ENCODE measurements around the gene CYP4B1. TPM values are rescaled to one million over a fixed set of nuclear protein-coding genes. Genes with fewer than 3 reads are reported as not detected.

Gene CYP4B1
- total and polyA plus RNA-seq, 10 of the 15 experiments (the other 5 are each of a cell fraction or from before 2014, with no cell fraction given), result 0.38 TPM; not detected in 9

- TF ChIP-seq, protein P1, sequence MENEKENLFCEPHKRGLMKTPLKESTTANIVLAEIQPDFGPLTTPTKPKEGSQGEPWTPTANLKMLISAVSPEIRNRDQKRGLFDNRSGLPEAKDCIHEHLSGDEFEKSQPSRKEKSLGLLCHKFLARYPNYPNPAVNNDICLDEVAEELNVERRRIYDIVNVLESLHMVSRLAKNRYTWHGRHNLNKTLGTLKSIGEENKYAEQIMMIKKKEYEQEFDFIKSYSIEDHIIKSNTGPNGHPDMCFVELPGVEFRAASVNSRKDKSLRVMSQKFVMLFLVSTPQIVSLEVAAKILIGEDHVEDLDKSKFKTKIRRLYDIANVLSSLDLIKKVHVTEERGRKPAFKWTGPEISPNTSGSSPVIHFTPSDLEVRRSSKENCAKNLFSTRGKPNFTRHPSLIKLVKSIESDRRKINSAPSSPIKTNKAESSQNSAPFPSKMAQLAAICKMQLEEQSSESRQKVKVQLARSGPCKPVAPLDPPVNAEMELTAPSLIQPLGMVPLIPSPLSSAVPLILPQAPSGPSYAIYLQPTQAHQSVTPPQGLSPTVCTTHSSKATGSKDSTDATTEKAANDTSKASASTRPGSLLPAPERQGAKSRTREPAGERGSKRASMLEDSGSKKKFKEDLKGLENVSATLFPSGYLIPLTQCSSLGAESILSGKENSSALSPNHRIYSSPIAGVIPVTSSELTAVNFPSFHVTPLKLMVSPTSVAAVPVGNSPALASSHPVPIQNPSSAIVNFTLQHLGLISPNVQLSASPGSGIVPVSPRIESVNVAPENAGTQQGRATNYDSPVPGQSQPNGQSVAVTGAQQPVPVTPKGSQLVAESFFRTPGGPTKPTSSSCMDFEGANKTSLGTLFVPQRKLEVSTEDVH (IDR thresholded peaks at IDR 0.05; ENCODE audit: low read depth, partially characterized antibody), result no peak
- TF ChIP-seq ZNF24 (IDR thresholded peaks at IDR 0.05), result no peak
- no peak for TF ChIP-seq SMC3 (IDR thresholded peaks at IDR 0.05; ENCODE audit: borderline replicate concordance, low read length)
- no peak for TF ChIP-seq EP300 (IDR thresholded peaks at IDR 0.05; ENCODE audit: borderline replicate concordance in 1 of 2, control insufficient read depth in 1 of 2, low read depth in 2 of 2, low read length in 2 of 2)
- no peak for TF ChIP-seq POU2F2 (IDR thresholded peaks at IDR 0.05; ENCODE audit: borderline replicate concordance, low read depth, low read length)
- no peak for TF ChIP-seq SUZ12 (IDR thresholded peaks at IDR 0.05; ENCODE audit: unreplicated experiment)
- no peak for TF ChIP-seq CHD1 (IDR thresholded peaks at IDR 0.05; ENCODE audit: low read depth, low read length)
Observed at GRCh38 chr1:46768445-46768844, 30.4 kb upstream of the CYP4B1 start (continued).

GRCh38 chr1:46769028-46769740 is 29.7 kb upstream of the CYP4B1 start:
- no TSS peak for BruUV-seq (replicated peaks)
- ChIA-PET CTCF (no interaction called here), POLR2A (no interaction called here), SMC1A (ENCODE audit: uncharacterized antibody, unreplicated experiment) (no interaction called here), RAD21 (ENCODE audit: unreplicated experiment) (no interaction called here)
- intact Hi-C loops (cut with micrococcal nuclease; ENCODE audit: unreplicated experiment), result no loop called here
- Histone ChIP-seq H2AFZ (ENCODE audit: control insufficient read depth, low read depth, low read length) (no peak overlapping the region), H3K4me2 (ENCODE audit: control insufficient read depth, insufficient read depth) (no peak overlapping the region), H3K9ac (ENCODE audit: control insufficient read depth, insufficient read depth, low read length) (no peak overlapping the region), H3K27ac (ENCODE audit: control insufficient read depth, insufficient read depth) (no peak overlapping the region), H3K4me1 (ENCODE audit: control insufficient read depth, insufficient read depth, low read length) (no peaks in the 10 kb centered on the region), H3K79me2 (ENCODE audit: control insufficient read depth, insufficient read depth, low read length) (no peaks in the 10 kb centered on the region), H3K4me3 (no peak overlapping the region), H4K20me1 (ENCODE audit: control insufficient read depth, insufficient read depth) (no peaks in the 10 kb centered on the region), H3K36me3 (ENCODE audit: control insufficient read depth in 2 of 2, insufficient read depth in 2 of 2, low read length in 1 of 2) (no peaks in the 10 kb centered on the region), H3K9me3 (replicated peaks; ENCODE audit: control insufficient read depth, insufficient read depth, low read length) (peaks cover 6% of the 10 kb centered on the region; the same call in 1 of the 3 replicates), H3K27me3 (replicated peaks in 1 of 2; ENCODE audit: control insufficient read depth in 2 of 2, insufficient read depth in 2 of 2, low read length in 1 of 2) (no peaks in the 10 kb centered on the region)
- DNase-seq (ENCODE audit: low read depth, low spot score) (no peak), ATAC-seq (no peak), FAIRE-seq (no peak)
- in situ Hi-C loops (cut with MboI), result no loop called here
- TF ChIP-seq SPI1 (IDR thresholded peaks at IDR 0.05; ENCODE audit: borderline replicate concordance, insufficient read depth, low read depth, low read length) (no peak), ZBTB33 (IDR thresholded peaks at IDR 0.05) (no peak), SMARCA5 (IDR thresholded peaks at IDR 0.05) (no peak), ASH2L (IDR thresholded peaks at IDR 0.05; ENCODE audit: borderline replicate concordance, low read depth) (no peak), WRNIP1 (IDR thresholded peaks at IDR 0.05; ENCODE audit: borderline replicate concordance, low read depth, low read length) (no peak), MEF2B (IDR thresholded peaks at IDR 0.05; ENCODE audit: partially characterized antibody, poor library complexity, severe bottlenecking) (no peak), EED (IDR thresholded peaks at IDR 0.05; ENCODE audit: low read depth) (no peak), MXI1 (IDR thresholded peaks at IDR 0.05; ENCODE audit: low read depth, low read length) (no peak), TCF12 (IDR thresholded peaks at IDR 0.05; ENCODE audit: low read depth, low read length) (no peak), SUPT20H (IDR thresholded peaks at IDR 0.05; ENCODE audit: borderline replicate concordance, control insufficient read depth, low read depth, low read length) (no peak), RB1 (IDR thresholded peaks at IDR 0.05; ENCODE audit: borderline replicate concordance) (no peak), PAX8 (IDR thresholded peaks at IDR 0.05) (no peak), RCOR1 (conservative IDR thresholded peaks at IDR 0.05; ENCODE audit: low read depth, low read length) (no peak)

All from GM12878 (cell line).